Panc1 (cell line): ENCODE data around the gene ANK3.

Experiments used
- POLR2AphosphoS5 ChIP-seq: IDR thresholded peaks from 2 replicates; pipeline ENCODE4 v1.6.1; 2012; ENCODE audit warnings: mild to moderate bottlenecking, low read depth, low read length, moderate library complexity
- TCF7L2 ChIP-seq: IDR thresholded peaks from 2 replicates; pipeline ENCODE4 v1.6.1; 2011; ENCODE audit warnings: mild to moderate bottlenecking, low read depth, low read length, inconsistent platforms
- TF ChIP-seq, protein P1 (sequence below): fragments of 450-650 bp; IDR thresholded peaks from 2 replicates; pipeline ENCODE4 v1.5.1; 2017; ENCODE audit warnings: mild to moderate bottlenecking

GRCh38 chr10:60167050-60167449 is 222.6 kb downstream of the ANK3 start:
- TF ChIP-seq, protein P1, sequence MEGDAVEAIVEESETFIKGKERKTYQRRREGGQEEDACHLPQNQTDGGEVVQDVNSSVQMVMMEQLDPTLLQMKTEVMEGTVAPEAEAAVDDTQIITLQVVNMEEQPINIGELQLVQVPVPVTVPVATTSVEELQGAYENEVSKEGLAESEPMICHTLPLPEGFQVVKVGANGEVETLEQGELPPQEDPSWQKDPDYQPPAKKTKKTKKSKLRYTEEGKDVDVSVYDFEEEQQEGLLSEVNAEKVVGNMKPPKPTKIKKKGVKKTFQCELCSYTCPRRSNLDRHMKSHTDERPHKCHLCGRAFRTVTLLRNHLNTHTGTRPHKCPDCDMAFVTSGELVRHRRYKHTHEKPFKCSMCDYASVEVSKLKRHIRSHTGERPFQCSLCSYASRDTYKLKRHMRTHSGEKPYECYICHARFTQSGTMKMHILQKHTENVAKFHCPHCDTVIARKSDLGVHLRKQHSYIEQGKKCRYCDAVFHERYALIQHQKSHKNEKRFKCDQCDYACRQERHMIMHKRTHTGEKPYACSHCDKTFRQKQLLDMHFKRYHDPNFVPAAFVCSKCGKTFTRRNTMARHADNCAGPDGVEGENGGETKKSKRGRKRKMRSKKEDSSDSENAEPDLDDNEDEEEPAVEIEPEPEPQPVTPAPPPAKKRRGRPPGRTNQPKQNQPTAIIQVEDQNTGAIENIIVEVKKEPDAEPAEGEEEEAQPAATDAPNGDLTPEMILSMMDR, result no peak
- no peak for TF ChIP-seq POLR2AphosphoS5
- no peak for TF ChIP-seq TCF7L2
